ENCODE measurements around the gene CATSPERD.

Gene CATSPERD

DNA sequence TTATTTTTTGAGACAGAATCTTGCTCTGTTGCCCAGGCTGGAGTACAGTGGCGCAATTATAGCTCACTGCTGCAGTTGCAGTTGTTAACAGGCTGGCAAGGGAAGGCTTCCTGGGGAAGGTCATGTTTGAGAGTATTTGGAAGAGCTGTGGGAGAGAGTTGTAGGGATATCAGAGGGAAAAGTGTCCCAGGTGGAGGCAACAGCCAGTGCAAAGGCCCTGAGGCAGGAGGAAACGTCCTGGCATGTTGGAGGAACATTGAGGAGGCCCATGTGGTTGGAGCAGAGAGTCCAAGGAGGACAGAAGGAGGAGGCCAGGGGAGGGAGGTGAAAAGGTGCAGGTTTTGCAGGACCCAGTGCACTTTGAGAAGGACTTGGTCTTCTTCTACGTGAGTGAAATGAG, 72.8 kb downstream of the CATSPERD start:
- TF ChIP-seq, protein P1, sequence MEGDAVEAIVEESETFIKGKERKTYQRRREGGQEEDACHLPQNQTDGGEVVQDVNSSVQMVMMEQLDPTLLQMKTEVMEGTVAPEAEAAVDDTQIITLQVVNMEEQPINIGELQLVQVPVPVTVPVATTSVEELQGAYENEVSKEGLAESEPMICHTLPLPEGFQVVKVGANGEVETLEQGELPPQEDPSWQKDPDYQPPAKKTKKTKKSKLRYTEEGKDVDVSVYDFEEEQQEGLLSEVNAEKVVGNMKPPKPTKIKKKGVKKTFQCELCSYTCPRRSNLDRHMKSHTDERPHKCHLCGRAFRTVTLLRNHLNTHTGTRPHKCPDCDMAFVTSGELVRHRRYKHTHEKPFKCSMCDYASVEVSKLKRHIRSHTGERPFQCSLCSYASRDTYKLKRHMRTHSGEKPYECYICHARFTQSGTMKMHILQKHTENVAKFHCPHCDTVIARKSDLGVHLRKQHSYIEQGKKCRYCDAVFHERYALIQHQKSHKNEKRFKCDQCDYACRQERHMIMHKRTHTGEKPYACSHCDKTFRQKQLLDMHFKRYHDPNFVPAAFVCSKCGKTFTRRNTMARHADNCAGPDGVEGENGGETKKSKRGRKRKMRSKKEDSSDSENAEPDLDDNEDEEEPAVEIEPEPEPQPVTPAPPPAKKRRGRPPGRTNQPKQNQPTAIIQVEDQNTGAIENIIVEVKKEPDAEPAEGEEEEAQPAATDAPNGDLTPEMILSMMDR (IDR thresholded peaks at IDR 0.05; ENCODE audit: control insufficient read depth, insufficient read depth, low read depth, low read length, missing control alignments) = no peak
- no peak overlapping the region for H3K4me3 ChIP-seq (ENCODE audit: control insufficient read depth, low read depth, low read length)
- DNase-seq (ENCODE audit: low read depth) = no peak

DNA sequence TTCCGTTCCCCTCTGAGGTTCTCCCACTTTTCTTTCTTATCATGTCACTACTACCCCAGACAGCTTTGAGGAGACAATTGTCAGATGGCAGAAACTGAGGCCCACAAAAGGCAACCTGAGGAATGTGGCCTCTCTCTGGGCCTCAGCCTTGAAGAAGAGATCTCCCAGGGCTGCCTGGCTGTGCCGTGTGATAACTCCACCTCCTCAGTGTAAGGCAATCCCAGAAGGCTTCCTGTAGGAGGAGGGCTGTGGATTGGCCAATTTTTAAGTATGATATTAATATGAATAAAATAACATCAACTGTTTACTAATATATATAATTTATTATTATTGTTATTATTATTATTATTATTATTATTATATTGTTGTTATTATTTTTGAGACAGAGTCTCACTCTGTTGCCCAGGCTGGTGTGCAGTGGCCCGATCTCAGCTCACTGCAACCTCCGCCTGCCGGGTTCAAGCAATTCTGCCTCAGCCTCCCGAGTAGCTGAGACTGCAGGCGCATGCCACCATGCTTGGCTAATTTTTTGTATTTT, 75.0 kb downstream of the CATSPERD start:
- H3K4me3 ChIP-seq (ENCODE audit: control insufficient read depth, low read depth, low read length) = no peak overlapping the region
- no peak for DNase-seq (ENCODE audit: low read depth)
- TF ChIP-seq, protein P1 (IDR thresholded peaks at IDR 0.05; ENCODE audit: control insufficient read depth, insufficient read depth, low read depth, low read length, missing control alignments) = no peak

GRCh38 chr19:5798244-5798643, 77.8 kb downstream of the CATSPERD start:
- no peak for DNase-seq (ENCODE audit: low read depth)
- TF ChIP-seq, protein P1 (IDR thresholded peaks at IDR 0.05; ENCODE audit: control insufficient read depth, insufficient read depth, low read depth, low read length, missing control alignments) = no peak
- no peak overlapping the region for H3K4me3 ChIP-seq (ENCODE audit: control insufficient read depth, low read depth, low read length)

DNA sequence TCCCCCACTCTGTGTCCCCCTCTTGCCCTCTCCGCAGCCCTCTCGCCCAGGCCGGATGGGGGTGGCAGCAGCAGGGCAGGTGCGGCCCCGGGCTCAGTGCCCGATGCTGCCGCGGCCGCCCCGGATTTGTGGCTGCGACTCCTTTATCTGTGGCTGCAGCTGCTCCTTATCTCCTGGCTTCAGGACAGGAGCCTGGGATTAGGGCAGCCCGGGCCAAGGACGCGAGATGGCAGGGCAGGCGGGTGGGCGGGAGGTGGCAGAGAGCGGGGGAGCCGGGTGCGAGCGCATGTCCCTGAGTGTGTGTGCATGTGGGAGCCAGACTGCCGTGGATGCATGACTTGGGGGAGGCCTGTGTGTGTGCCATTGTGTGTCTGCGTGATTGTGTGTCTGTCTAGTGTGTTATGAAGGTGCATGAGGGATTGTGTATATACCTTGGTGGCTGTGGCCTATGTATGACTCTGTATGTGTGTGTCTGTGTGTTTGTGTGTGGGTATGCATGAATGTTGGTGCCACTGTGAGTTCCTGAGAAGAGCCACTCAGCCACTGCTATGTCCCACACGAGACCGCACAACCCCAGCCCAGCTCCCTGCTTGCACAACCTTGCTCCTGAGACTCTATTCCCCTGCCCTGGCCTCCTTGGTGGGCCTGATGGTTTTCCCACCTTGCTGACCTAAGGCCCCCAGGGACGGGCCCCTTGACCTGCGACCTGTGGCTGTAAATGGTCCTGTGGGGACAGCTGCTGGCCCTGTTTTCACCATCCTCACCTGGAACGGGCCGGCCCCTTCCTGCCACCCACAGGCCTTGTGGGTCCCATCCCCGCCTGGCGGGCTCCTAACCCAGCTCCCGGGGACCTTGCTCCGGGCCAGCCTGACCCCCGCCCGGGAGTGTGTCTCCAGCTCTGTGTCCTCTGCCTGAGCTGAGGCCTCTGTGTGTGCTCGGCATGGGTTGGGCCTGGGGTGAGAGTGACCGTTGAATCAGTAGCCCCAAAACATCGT, 79.1 kb downstream of the CATSPERD start:
- H3K4me3 ChIP-seq (ENCODE audit: control insufficient read depth, low read depth, low read length) = no peak overlapping the region
- TF ChIP-seq, protein P1 (IDR thresholded peaks at IDR 0.05; ENCODE audit: control insufficient read depth, insufficient read depth, low read depth, low read length, missing control alignments) = no peak
- DNase-seq (ENCODE audit: low read depth) = no peak

DNA sequence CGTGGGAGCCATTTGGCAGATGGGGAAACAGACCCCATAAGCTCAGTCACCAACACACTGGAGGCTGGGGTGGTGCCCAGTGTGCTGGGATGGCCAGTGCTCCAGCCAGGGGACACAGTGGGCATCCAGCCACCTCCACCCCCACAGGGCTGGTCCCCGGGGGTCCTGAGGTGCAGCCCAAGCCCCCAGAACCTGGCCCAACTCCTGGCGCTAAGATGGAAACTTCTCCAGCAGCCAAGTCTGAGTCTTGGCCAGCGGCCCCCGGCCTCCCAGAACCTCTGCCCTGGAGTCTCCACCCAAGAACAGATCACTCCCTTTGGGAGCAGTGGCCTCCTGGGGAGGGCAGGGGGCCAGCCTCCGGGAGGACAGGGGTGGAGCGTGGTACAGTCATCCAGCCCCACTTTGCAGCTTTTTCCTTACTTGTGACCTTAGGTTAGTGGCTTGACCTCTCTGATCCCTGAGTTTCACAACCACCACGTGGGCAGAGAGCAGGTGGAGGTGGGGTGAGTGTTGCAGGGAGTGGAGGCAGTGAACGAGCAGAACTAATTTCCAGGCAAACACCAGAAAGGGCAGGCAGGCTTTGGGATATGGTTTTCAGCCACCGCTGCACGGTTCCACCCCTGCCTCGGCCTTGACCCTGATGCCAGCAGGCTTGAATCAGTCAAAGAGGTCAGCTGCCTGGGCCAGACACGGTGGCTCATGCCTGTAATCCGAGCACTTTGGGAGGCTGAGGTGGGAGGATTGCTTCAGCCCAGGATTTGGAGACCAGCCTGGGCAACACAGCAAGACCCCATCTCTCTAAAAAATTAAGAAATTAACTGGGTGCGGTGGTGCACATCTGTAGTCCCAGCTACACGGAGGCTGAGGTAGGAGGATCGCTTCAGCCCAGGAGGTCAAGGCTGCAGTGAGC, 80.2 kb downstream of the CATSPERD start:
- TF ChIP-seq, protein P1 (IDR thresholded peaks at IDR 0.05; ENCODE audit: control insufficient read depth, insufficient read depth, low read depth, low read length, missing control alignments) = no peak
- H3K4me3 ChIP-seq (ENCODE audit: control insufficient read depth, low read depth, low read length) = no peak overlapping the region
- no peak for DNase-seq (ENCODE audit: low read depth)

Measured in AG09309 (cell line).